HEK293 (cell line): ENCODE data around the gene CDS1.

Source experiments
- TRIM28 ChIP-seq: IDR thresholded peaks from 2 replicates; pipeline ENCODE4 v1.6.1; 2011; ENCODE audit warnings: low read length, control low read depth, borderline replicate concordance
- ZBTB17 ChIP-seq: fragments of 450-650 bp; formaldehyde crosslinking; IDR thresholded peaks from 2 replicates; pipeline ENCODE4 v1.5.1; 2016; ENCODE audit warnings: missing biosample characterization, missing genetic modification characterization
- ZBTB20 ChIP-seq: fragments of 450-650 bp; formaldehyde crosslinking; IDR thresholded peaks from 2 replicates; pipeline ENCODE4 v1.5.1; 2016; ENCODE audit warnings: missing biosample characterization, missing genetic modification characterization
- ZNF121 ChIP-seq: fragments of 450-650 bp; formaldehyde crosslinking; IDR thresholded peaks from 2 replicates; pipeline ENCODE4 v1.5.1; 2016; ENCODE audit warnings: missing biosample characterization, missing genetic modification characterization
- ZNF248 ChIP-seq: fragments of 450-650 bp; formaldehyde crosslinking; IDR thresholded peaks from 2 replicates; pipeline ENCODE4 v1.5.1; 2017; ENCODE audit warnings: missing biosample characterization, missing genetic modification characterization
- ZNF274 ChIP-seq, 2 experiments: fragments of 200-500 bp in 1 of 2; fragments of 450-650 bp in 1 of 2; sonication (Bioruptor generic) in 1 of 2; formaldehyde crosslinking in 1 of 2; IDR thresholded peaks; 2 replicates each; pipeline versions ENCODE4 v1.5.1 to v1.6.1; 2014 to 2016; ENCODE audit warnings: borderline replicate concordance in 1 of 2, inconsistent platforms in 1 of 2, low read length in 1 of 2, missing biosample characterization in 1 of 2, missing genetic modification characterization in 1 of 2
- ZNF600 ChIP-seq: fragments of 450-650 bp; formaldehyde crosslinking; IDR thresholded peaks from 2 replicates; pipeline ENCODE4 v1.5.1; 2016; ENCODE audit warnings: missing biosample characterization, missing genetic modification characterization
- ZNF610 ChIP-seq: fragments of 450-650 bp; formaldehyde crosslinking; IDR thresholded peaks from 2 replicates; pipeline ENCODE4 v1.5.1; 2016; ENCODE audit warnings: missing biosample characterization, missing genetic modification characterization, borderline replicate concordance
- ZNF629 ChIP-seq: fragments of 450-650 bp; formaldehyde crosslinking; IDR thresholded peaks from 2 replicates; pipeline ENCODE4 v1.5.1; 2017; ENCODE audit warnings: missing biosample characterization, missing genetic modification characterization
- TF ChIP-seq, protein P1 (sequence below): fragments of 450-650 bp; formaldehyde crosslinking; IDR thresholded peaks from 2 replicates; pipeline ENCODE4 v1.5.1; 2016; ENCODE audit warnings: missing biosample characterization, missing genetic modification characterization
- TF ChIP-seq, protein P2 (sequence below): fragments of 450-650 bp; formaldehyde crosslinking; IDR thresholded peaks from 2 replicates; pipeline ENCODE4 v1.5.1; 2017; ENCODE audit warnings: missing biosample characterization, missing genetic modification characterization

GRCh38 chr4:84606645-84607044, 23.7 kb downstream of the CDS1 start:
- TF ChIP-seq ZBTB17 (tag by site-specific recombination) = no peak
- TF ChIP-seq ZNF121 (tag by site-specific recombination) = no peak
- TF ChIP-seq ZNF274 (IDR thresholded peaks at IDR 0.05; ENCODE audit: low read length) = no peak
- TF ChIP-seq ZNF274 (tag by site-specific recombination; IDR thresholded peaks at IDR 0.05; ENCODE audit: borderline replicate concordance) = no peak
- TF ChIP-seq ZNF629 (tag by site-specific recombination) = no peak
- TF ChIP-seq, protein P1, sequence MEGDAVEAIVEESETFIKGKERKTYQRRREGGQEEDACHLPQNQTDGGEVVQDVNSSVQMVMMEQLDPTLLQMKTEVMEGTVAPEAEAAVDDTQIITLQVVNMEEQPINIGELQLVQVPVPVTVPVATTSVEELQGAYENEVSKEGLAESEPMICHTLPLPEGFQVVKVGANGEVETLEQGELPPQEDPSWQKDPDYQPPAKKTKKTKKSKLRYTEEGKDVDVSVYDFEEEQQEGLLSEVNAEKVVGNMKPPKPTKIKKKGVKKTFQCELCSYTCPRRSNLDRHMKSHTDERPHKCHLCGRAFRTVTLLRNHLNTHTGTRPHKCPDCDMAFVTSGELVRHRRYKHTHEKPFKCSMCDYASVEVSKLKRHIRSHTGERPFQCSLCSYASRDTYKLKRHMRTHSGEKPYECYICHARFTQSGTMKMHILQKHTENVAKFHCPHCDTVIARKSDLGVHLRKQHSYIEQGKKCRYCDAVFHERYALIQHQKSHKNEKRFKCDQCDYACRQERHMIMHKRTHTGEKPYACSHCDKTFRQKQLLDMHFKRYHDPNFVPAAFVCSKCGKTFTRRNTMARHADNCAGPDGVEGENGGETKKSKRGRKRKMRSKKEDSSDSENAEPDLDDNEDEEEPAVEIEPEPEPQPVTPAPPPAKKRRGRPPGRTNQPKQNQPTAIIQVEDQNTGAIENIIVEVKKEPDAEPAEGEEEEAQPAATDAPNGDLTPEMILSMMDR (tag by site-specific recombination) = no peak
- no peak for TF ChIP-seq ZBTB20
- TF ChIP-seq ZNF248 (tag by site-specific recombination) = no peak
- TF ChIP-seq ZNF600 (tag by site-specific recombination) = no peak
- TF ChIP-seq ZNF610 (tag by site-specific recombination) = no peak
- TF ChIP-seq, protein P2, sequence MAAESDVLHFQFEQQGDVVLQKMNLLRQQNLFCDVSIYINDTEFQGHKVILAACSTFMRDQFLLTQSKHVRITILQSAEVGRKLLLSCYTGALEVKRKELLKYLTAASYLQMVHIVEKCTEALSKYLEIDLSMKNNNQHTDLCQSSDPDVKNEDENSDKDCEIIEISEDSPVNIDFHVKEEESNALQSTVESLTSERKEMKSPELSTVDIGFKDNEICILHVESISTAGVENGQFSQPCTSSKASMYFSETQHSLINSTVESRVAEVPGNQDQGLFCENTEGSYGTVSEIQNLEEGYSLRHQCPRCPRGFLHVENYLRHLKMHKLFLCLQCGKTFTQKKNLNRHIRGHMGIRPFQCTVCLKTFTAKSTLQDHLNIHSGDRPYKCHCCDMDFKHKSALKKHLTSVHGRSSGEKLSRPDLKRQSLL = no peak
- TF ChIP-seq TRIM28 = no peak
